ENCODE measurements around the gene PINK1.

PINK1 gene

DNA sequence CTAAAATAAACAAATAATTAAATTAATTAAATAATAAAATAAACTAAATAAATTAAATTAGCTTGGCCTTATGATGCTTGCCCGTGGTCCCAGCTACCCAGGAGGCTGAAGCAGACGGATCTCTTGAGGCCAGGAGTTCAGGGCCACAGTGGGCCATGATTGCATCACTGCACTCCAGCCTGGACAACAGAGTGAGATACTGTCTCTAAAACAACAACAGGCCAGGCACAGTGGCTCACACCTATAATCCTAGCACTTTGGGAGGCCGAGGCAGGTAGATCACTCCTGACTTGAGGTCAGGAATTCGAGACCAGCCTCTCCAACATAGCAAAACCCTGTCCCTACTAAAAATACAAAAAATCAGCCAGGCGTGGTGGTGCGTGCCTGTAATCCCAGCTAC, 12.2 kb upstream of the PINK1 start:
- no peak for DNase-seq (ENCODE audit: low read depth)
- TF ChIP-seq, protein P1, sequence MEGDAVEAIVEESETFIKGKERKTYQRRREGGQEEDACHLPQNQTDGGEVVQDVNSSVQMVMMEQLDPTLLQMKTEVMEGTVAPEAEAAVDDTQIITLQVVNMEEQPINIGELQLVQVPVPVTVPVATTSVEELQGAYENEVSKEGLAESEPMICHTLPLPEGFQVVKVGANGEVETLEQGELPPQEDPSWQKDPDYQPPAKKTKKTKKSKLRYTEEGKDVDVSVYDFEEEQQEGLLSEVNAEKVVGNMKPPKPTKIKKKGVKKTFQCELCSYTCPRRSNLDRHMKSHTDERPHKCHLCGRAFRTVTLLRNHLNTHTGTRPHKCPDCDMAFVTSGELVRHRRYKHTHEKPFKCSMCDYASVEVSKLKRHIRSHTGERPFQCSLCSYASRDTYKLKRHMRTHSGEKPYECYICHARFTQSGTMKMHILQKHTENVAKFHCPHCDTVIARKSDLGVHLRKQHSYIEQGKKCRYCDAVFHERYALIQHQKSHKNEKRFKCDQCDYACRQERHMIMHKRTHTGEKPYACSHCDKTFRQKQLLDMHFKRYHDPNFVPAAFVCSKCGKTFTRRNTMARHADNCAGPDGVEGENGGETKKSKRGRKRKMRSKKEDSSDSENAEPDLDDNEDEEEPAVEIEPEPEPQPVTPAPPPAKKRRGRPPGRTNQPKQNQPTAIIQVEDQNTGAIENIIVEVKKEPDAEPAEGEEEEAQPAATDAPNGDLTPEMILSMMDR (conservative IDR thresholded peaks at IDR 0.05; ENCODE audit: low read depth, low read length) = no peak
- no peak overlapping the region for H3K4me3 ChIP-seq (ENCODE audit: low read depth, low read length)

DNA sequence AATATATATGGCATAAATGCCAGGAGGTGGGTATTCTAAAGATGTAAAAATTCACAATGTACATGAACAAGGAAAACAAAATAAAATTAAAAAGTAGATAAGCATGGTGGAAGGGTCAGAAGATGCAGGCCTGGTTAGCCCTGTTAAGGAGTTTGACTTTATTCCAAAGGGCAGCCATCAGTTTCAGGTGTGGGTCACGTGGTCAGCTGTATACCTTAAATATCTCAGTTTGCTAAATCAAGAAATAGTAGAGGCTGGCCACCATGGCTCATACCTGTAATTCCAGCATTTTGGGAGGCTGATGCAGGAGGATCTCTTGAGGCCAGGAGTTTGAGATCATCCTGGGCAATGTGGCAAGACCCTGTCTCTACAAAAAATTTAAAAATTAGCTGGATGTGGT, 8.5 kb upstream of the PINK1 start:
- H3K4me3 ChIP-seq (ENCODE audit: low read depth, low read length) = no peak overlapping the region
- TF ChIP-seq, protein P1 (conservative IDR thresholded peaks at IDR 0.05; ENCODE audit: low read depth, low read length) = no peak
- no peak for DNase-seq (ENCODE audit: low read depth)

DNA sequence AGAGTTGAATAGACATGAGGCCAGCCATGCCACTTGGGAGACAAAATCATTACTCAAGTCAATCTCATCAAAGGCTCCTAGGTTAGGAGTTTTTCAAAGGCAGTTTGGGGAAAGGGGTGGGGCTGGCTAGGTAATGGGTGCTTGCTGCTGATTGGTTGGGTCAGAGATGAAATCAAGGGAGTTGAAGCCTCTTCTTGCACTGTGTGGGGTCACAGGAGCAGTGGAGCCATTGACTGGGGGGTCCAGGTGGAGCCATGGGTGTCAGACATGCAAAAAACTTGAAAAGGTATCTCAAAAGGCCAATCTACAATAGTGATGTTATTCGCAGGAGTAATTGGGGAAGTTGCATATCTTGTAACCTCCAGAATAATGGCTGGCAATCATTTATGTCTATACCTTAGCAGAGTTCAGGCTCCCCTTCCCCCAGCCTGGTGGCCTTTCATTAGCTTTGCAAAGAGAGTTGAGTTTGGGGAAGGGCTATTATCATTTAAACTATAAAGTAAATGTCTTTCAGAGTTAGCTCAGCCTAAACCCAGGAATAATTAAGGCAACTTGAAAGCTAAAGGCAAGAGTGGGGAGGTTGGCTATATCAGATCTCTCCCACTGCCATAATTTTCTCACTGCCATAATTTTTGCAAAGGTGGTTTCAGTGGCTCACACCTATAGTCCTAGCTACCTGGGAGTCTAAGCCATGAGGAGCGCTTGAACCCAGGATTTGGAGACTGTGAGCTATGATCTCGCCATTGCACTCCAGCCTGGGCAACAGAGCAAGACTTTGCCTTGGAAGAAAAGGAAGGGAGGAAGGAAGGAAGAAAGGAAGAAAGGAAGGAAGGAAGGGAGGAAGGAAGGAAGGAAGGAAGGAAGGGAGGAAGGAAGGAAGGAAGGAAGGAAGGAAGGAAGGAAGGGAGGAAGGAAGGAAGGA, 7.8 kb upstream of the PINK1 start:
- TF ChIP-seq, protein P1 (conservative IDR thresholded peaks at IDR 0.05; ENCODE audit: low read depth, low read length) = no peak
- DNase-seq (ENCODE audit: low read depth) = no peak
- no peak overlapping the region for H3K4me3 ChIP-seq (ENCODE audit: low read depth, low read length)

DNA sequence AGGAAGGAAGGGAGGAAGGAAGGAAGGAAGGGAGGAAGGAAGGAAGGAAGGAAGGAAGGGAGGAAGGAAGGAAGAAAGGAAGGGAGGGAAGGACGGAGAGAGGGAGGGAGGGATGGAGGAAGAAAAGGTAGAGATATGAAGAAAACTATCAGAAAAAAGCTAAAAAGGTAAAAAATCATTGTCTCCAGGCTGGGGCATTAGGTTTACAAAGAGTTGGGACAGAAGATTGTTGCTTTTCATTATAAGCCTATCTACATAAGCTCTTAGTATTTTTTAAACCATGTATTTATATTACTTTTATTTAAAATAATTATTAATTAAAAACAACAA, 7.2 kb upstream of the PINK1 start:
- no peak for DNase-seq (ENCODE audit: low read depth)
- TF ChIP-seq, protein P1 (conservative IDR thresholded peaks at IDR 0.05; ENCODE audit: low read depth, low read length) = no peak
- no peak overlapping the region for H3K4me3 ChIP-seq (ENCODE audit: low read depth, low read length)

DNA sequence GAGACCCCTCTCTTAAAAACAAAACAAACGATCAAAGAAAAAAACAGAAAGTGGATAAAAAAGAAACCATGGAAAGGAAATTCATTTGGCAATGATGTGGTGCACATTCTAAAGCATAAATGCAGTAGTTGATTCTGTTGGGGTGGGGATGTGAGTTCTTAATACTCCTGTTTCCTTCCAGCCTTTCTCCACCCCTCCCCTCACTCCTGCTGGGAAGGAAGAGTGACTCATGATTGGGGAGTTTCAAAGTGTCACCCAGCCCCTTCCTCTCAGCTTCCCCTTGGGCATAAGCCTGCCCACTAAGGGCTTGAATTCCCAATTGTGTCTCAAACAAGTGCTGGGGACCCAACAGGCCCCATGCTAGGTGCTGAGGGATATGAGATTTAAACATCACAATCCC, 6.7 kb upstream of the PINK1 start:
- TF ChIP-seq, protein P1 (conservative IDR thresholded peaks at IDR 0.05; ENCODE audit: low read depth, low read length) = no peak
- DNase-seq (ENCODE audit: low read depth) = no peak
- no peak overlapping the region for H3K4me3 ChIP-seq (ENCODE audit: low read depth, low read length)

DNA sequence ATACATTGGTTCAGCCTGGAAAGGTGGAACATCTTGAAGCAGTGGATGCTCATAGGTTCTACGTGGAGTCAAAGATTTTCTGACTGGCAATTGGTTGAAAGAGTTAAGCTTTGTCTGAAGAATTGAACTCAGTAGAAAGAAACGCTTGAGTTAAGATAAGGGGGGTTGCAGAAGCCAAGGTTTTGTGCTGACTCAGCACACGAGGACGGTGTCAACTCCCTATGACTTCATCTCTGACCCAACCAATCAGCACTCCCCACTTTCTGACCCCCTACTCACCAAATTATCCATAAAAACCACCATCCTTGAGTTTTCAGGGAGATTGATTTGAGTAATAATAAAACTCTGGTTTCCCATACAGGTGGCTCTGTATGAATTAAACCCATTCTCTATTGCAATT, 2.5 kb upstream of the PINK1 start:
- TF ChIP-seq, protein P1 (conservative IDR thresholded peaks at IDR 0.05; ENCODE audit: low read depth, low read length) = no peak
- DNase-seq (ENCODE audit: low read depth) = no peak
- no peak overlapping the region for H3K4me3 ChIP-seq (ENCODE audit: low read depth, low read length)

DNA sequence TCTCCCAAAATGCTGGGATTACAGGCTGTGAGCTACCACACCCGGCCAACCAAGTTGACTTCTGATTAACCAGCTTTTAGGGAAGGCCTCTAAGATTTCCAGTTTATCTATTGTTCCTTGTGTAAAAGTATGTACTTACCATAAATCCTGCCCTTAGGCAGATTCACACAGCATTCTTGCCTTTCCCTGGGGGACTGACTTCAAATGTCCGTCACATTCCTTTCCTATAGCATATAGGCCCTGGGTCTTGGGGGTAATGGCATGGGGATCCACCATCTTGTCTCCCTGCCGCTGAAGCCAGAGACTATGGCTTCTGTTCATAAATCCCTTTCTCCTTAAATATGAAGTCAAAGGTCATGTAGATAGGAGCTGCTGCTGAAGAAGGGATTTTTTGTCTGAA, 872 bp upstream of the PINK1 start:
- TF ChIP-seq, protein P1 (conservative IDR thresholded peaks at IDR 0.05; ENCODE audit: low read depth, low read length) = no peak
- no peak overlapping the region for H3K4me3 ChIP-seq (ENCODE audit: low read depth, low read length)
- DNase-seq (ENCODE audit: low read depth) = no peak

Measured in choroid plexus epithelial cell (primary cell).